ENCODE results near the gene YJEFN3.

The YJEFN3 gene

DNA sequence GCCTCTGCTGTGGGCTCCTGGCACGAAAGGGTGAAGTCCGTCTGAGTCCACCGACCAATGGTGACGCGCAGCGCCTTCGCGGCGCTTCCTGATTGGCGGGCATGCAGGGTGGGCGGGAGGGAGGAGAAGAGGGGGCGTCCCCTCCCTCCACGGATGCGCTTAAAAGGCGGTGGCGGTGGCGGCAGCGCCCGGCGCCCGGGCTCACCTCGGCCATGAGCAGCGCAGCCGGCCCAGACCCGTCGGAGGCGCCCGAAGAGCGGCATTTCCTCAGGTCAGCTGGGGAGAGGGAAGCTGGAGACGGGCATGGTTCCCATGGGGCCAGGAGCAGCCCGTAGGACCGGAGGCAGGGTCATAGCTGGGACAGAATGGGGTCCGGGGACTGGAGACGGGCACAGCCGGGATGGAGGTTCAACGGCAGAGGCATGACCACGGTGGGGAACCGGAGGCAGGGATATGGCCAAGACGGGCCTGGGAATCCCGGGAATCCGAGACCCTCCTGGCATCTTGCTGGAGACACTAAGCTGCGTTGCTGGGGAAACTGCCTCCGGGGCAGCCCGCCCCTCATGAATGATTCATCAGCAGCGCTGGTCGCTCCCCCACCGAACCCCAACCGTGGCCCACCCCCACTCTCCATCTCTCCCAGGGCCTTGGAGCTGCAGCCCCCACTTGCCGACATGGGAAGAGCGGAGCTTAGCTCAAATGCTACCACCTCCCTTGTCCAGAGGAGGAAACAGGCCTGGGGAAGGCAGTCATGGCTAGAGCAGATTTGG lies at the start of gene YJEFN3:
YJEFN3 (plus strand) TSS at position 191 of the 770 bp plus-strand sequence; CDS start at position 213, 22 bp downstream.
- Histone ChIP-seq H3K27me3 (ENCODE audit: control insufficient read depth in 1 of 2, insufficient read depth in 2 of 2, low read length in 2 of 2) (no peaks in the 10 kb centered on the region), H3K4me1 (ENCODE audit: insufficient read depth, low read length) (peaks cover 14% of the 10 kb centered on the region), H3K36me3 (ENCODE audit: insufficient read depth, low read length) (peaks cover 21% of the 10 kb centered on the region), H3K27ac (ENCODE audit: low read depth, low read length) (no peak within 1 kb of the TSS), H3K9me3 (ENCODE audit: low read length) (no peaks in the 10 kb centered on the region), H3K4me3 (ENCODE audit: low read depth in 1 of 2, low read length in 2 of 2) (no peak within 1 kb of the TSS), H3K9ac (ENCODE audit: low read length) (no peak within 1 kb of the TSS)

DNA sequence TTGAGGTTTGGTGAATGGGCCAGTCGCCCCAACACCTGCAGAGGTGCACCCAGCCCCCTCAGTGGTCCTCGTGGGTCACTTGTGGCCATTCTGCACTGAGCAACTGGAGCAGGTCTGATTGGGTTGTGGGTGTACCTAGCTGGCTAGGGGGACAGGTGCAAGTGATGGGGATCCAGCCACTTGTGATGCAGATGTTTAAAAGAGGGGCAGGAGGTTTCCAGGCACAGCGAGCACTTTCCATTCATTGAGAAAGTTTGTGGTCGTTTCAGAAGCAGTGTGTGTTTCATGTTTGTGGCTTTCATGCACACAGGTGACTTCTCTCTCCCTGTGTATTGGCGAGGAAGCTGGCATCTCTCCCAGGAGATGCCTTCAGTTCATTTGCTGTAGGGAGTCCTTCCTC lies 48.0 kb upstream of the YJEFN3 start:
- Histone ChIP-seq H3K27ac (ENCODE audit: low read depth, low read length) (no peak overlapping the region), H3K9ac (ENCODE audit: low read length) (no peak overlapping the region), H3K4me1 (ENCODE audit: insufficient read depth, low read length) (peaks cover 4% of the 10 kb centered on the region), H3K36me3 (ENCODE audit: insufficient read depth, low read length) (peaks cover 4% of the 10 kb centered on the region), H3K4me3 (ENCODE audit: low read depth in 1 of 2, low read length in 2 of 2) (no peak overlapping the region), H3K9me3 (ENCODE audit: low read length) (no peaks in the 10 kb centered on the region), H3K27me3 (ENCODE audit: control insufficient read depth in 1 of 2, insufficient read depth in 2 of 2, low read length in 2 of 2) (no peaks in the 10 kb centered on the region)

GRCh38 chr19:19482809-19483596 lies 45.7 kb upstream of the YJEFN3 start:
- Histone ChIP-seq H3K27me3 (ENCODE audit: control insufficient read depth in 1 of 2, insufficient read depth in 2 of 2, low read length in 2 of 2) (no peaks in the 10 kb centered on the region), H3K36me3 (ENCODE audit: insufficient read depth, low read length) (peaks cover 4% of the 10 kb centered on the region), H3K4me1 (ENCODE audit: insufficient read depth, low read length) (peaks cover 4% of the 10 kb centered on the region), H3K9ac (ENCODE audit: low read length) (no peak overlapping the region), H3K9me3 (ENCODE audit: low read length) (no peaks in the 10 kb centered on the region), H3K27ac (ENCODE audit: low read depth, low read length) (no peak overlapping the region), H3K4me3 (ENCODE audit: low read depth in 1 of 2, low read length in 2 of 2) (no peak overlapping the region)

DNA sequence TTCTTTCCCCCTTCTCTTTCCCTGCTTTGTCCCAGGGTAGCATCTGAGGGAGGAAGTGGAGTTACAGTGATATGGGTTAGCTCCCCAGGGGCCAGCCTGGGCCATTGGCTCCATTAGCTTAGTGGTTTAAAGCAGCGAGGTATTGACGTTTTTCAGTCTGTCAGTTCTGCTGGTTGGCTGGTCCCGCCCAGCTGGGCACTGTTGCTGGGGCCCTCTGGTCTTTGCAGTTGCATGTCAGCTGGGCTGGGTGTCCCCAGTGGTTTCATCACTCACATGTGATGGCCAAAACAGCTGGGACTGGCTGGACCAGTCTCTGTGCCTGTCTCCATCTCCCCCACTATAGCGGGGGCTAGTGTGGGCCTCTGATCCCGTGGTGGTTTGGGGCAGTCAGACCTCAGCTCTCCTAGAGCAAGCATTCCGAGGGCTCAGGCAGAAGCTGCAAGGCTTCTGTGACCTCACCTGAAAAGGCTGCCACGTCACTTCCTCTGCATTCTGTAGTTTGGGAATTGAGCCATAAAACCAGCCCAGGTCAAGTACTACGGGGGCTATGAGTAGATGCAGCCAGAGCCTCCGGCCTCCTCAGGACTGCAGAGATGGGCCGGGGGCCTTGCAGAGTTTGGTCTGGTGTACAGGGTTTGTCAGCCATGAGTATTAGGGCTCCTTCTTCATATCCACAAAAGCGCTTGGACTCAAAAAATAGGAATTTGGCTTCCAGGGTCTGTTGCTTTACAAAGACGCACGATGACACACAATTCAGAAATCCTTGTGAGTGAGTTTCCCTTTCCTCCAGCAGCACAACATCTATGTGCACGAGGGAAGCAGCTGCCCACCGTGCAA lies 43.3 kb upstream of the YJEFN3 start:
- H3K27ac ChIP-seq (ENCODE audit: low read depth, low read length), result no peak overlapping the region
- no peak overlapping the region for H3K9ac ChIP-seq (ENCODE audit: low read length)
- H3K4me3 ChIP-seq (ENCODE audit: low read depth in 1 of 2, low read length in 2 of 2), result no peak overlapping the region
- peaks cover 2% of the 10 kb centered on the region for H3K36me3 ChIP-seq (ENCODE audit: insufficient read depth, low read length)
- no peaks in the 10 kb centered on the region for H3K9me3 ChIP-seq (ENCODE audit: low read length)
- peaks cover 26% of the 10 kb centered on the region for H3K4me1 ChIP-seq (ENCODE audit: insufficient read depth, low read length)
- no peaks in the 10 kb centered on the region for H3K27me3 ChIP-seq (ENCODE audit: control insufficient read depth in 1 of 2, insufficient read depth in 2 of 2, low read length in 2 of 2)

GRCh38 chr19:19485998-19486290 lies 42.8 kb upstream of the YJEFN3 start:
- H3K27me3 ChIP-seq (ENCODE audit: control insufficient read depth in 1 of 2, insufficient read depth in 2 of 2, low read length in 2 of 2), result no peaks in the 10 kb centered on the region
- no peaks in the 10 kb centered on the region for H3K9me3 ChIP-seq (ENCODE audit: low read length)
- H3K27ac ChIP-seq (ENCODE audit: low read depth, low read length), result no peak overlapping the region
- H3K9ac ChIP-seq (ENCODE audit: low read length), result no peak overlapping the region
- no peaks in the 10 kb centered on the region for H3K36me3 ChIP-seq (ENCODE audit: insufficient read depth, low read length)
- H3K4me3 ChIP-seq (ENCODE audit: low read depth in 1 of 2, low read length in 2 of 2), result no peak overlapping the region
- H3K4me1 ChIP-seq (ENCODE audit: insufficient read depth, low read length), result peaks cover 29% of the 10 kb centered on the region

GRCh38 chr19:19486343-19487076 lies 42.2 kb upstream of the YJEFN3 start:
- Histone ChIP-seq H3K9ac (ENCODE audit: low read length) (no peak overlapping the region), H3K27me3 (ENCODE audit: control insufficient read depth in 1 of 2, insufficient read depth in 2 of 2, low read length in 2 of 2) (no peaks in the 10 kb centered on the region), H3K36me3 (ENCODE audit: insufficient read depth, low read length) (no peaks in the 10 kb centered on the region), H3K27ac (ENCODE audit: low read depth, low read length) (no peak overlapping the region), H3K9me3 (ENCODE audit: low read length) (no peaks in the 10 kb centered on the region), H3K4me1 (ENCODE audit: insufficient read depth, low read length) (peaks cover 29% of the 10 kb centered on the region), H3K4me3 (ENCODE audit: low read depth in 1 of 2, low read length in 2 of 2) (no peak overlapping the region)

GRCh38 chr19:19487077-19487949 lies 41.4 kb upstream of the YJEFN3 start:
- Histone ChIP-seq H3K27ac (ENCODE audit: low read depth, low read length) (no peak overlapping the region), H3K4me3 (ENCODE audit: low read depth in 1 of 2, low read length in 2 of 2) (no peak overlapping the region), H3K9ac (ENCODE audit: low read length) (no peak overlapping the region), H3K36me3 (ENCODE audit: insufficient read depth, low read length) (peaks cover under 1% of the 10 kb centered on the region), H3K27me3 (ENCODE audit: control insufficient read depth in 1 of 2, insufficient read depth in 2 of 2, low read length in 2 of 2) (no peaks in the 10 kb centered on the region), H3K4me1 (ENCODE audit: insufficient read depth, low read length) (peaks cover 29% of the 10 kb centered on the region), H3K9me3 (ENCODE audit: low read length) (no peaks in the 10 kb centered on the region)

GRCh38 chr19:19487950-19488874 lies 40.5 kb upstream of the YJEFN3 start:
- Histone ChIP-seq H3K4me1 (ENCODE audit: insufficient read depth, low read length) (peaks cover 29% of the 10 kb centered on the region), H3K9ac (ENCODE audit: low read length) (no peak overlapping the region), H3K9me3 (ENCODE audit: low read length) (no peaks in the 10 kb centered on the region), H3K4me3 (ENCODE audit: low read depth in 1 of 2, low read length in 2 of 2) (no peak overlapping the region), H3K27me3 (ENCODE audit: control insufficient read depth in 1 of 2, insufficient read depth in 2 of 2, low read length in 2 of 2) (no peaks in the 10 kb centered on the region), H3K27ac (ENCODE audit: low read depth, low read length) (peak overlapping the region; percentile 4), H3K36me3 (ENCODE audit: insufficient read depth, low read length) (peaks cover 6% of the 10 kb centered on the region)

DNA sequence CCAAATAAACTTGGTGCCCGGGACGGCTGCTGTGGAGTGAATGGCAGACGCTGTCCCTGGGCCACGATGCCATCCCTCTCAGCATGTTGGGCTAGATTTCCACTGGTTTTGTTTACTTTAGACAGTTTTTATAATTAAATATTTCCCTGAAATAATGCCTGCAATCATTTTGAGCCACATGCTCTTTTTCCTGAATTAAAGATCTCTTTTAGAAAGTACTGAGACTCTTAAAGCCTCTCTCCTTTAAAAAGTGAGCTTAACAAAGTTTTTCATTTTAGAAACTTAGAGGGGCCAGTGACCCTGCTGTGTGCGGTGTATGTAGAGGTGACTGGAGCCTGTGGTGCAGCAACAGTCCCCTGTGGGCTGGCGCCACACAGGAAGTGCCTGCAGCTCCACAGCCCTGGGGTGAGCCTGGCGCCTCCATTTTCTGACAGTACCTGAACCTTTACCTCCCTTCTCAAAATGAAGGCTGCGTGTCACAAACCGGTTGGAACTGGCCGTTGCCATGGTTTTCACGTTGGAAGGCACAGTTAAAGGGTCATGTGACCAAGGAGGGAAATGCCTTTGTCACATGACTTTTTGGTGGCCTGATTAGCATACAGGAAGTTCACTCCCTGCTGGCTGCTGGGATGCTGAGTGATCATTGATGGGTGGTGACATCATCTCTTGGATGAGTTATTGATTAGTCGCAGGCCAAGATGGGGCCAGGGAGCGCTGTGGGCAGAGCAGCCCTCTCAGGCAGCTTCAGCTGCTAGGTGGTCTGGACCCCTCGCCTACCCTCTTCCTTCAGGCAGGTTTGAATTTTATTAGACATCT lies 39.6 kb upstream of the YJEFN3 start:
- H3K27me3 ChIP-seq (ENCODE audit: control insufficient read depth in 1 of 2, insufficient read depth in 2 of 2, low read length in 2 of 2), result no peaks in the 10 kb centered on the region
- H3K27ac ChIP-seq (ENCODE audit: low read depth, low read length), result peak overlapping the region; percentile 60
- H3K4me1 ChIP-seq (ENCODE audit: insufficient read depth, low read length), result peaks cover 29% of the 10 kb centered on the region
- no peak overlapping the region for H3K9ac ChIP-seq (ENCODE audit: low read length)
- no peaks in the 10 kb centered on the region for H3K9me3 ChIP-seq (ENCODE audit: low read length)
- no peak overlapping the region for H3K4me3 ChIP-seq (ENCODE audit: low read depth in 1 of 2, low read length in 2 of 2)
- peaks cover 12% of the 10 kb centered on the region for H3K36me3 ChIP-seq (ENCODE audit: insufficient read depth, low read length)

All from muscle layer of colon (tissue), 2 donors.